Spinal cord (tissue), 10 donors: ENCODE results near the gene SSX2IP. TPM values are rescaled to one million over a fixed set of nuclear protein-coding genes. Genes with fewer than 3 reads are reported as not detected.

Experiments
- DNase-seq, 6 donors: peaks; one replicate each; pipeline versions ENCODE4 v3.0.0 to v3.0.0-alpha.2; 2013 to 2015; ENCODE audit warnings: low spot score in 6 of 6, low read depth in 4 of 6
- H3K27ac ChIP-seq: one replicate; pipeline ENCODE4 v1.5.1; 2013; ENCODE audit warnings: low read depth, low read length, control low read depth
- H3K27me3 ChIP-seq: one replicate; pipeline ENCODE4 v1.6.1; 2013; ENCODE audit warnings: low read length; ENCODE audit not compliant: control insufficient read depth, insufficient read depth
- H3K36me3 ChIP-seq: one replicate; pipeline ENCODE4 v1.6.1; 2013; ENCODE audit warnings: low read length; ENCODE audit not compliant: control insufficient read depth, insufficient read depth
- H3K4me1 ChIP-seq: one replicate; pipeline ENCODE4 v1.6.1; 2013; ENCODE audit warnings: low read length; ENCODE audit not compliant: control insufficient read depth, insufficient read depth
- H3K4me3 ChIP-seq: one replicate; pipeline ENCODE4 v1.5.1; 2013; ENCODE audit warnings: low read depth, low read length, control low read depth
- H3K9me3 ChIP-seq: one replicate; pipeline ENCODE4 v1.6.1; 2013; ENCODE audit warnings: low read length; ENCODE audit not compliant: control insufficient read depth, insufficient read depth
- WGBS: methylation state at CpG from one replicate; pipeline ENCODE4 v1.1.5; 2013; ENCODE audit warnings: missing lambda C conversion rate; ENCODE audit not compliant: insufficient coverage; 5-methylcytosine and 5-hydroxymethylcytosine counted together
- polyA plus RNA-seq, 2 donors: library from polyadenylated mRNA; unstranded; fragments of 120-200 nt; gene quantifications; one replicate each; pipeline ENCODE4 v1.2.1, GENCODE V29; 2013; ENCODE audit not compliant: insufficient read length in 2 of 2
- total RNA-seq, 2 donors: library from RNA; depleted of rRNA in 1 of 2; stranded (reverse); fragments of 120-200 nt in 1 of 2; fragments of >200 nt in 1 of 2; gene quantifications; one replicate each; pipeline versions ENCODE4 v1.2.3 to v1.2.4, GENCODE V29; 2013 to 2014
- donor health status: healthy.

SSX2IP gene
- total and polyA plus RNA-seq, 4 donors, result 14.9 to 29.7 (median 21.5) TPM

- no peak overlapping the region for H3K27ac ChIP-seq
- H3K27me3 ChIP-seq, result no peaks in the 10 kb centered on the region
- no peak overlapping the region for H3K4me3 ChIP-seq
- no CpG with 5 or more reads among the region's 1 CpG for WGBS
- DNase-seq, result no peak
- H3K36me3 ChIP-seq, result no peaks in the 10 kb centered on the region
- no peaks in the 10 kb centered on the region for H3K9me3 ChIP-seq
- peaks cover 5% of the 10 kb centered on the region for H3K4me1 ChIP-seq
Measured at GRCh38 chr1:84686223-84686622, 4.0 kb downstream of the SSX2IP start.

GRCh38 chr1:84683508-84683907, 6.8 kb downstream of the SSX2IP start:
- H3K27ac ChIP-seq, result no peak overlapping the region
- no peaks in the 10 kb centered on the region for H3K36me3 ChIP-seq
- no peak for DNase-seq
- H3K9me3 ChIP-seq, result no peaks in the 10 kb centered on the region
- H3K4me3 ChIP-seq, result no peak overlapping the region
- H3K27me3 ChIP-seq, result no peaks in the 10 kb centered on the region
- 17% methylated on average over 1 of the region's 2 CpGs for WGBS
- H3K4me1 ChIP-seq, result no peaks in the 10 kb centered on the region

DNA sequence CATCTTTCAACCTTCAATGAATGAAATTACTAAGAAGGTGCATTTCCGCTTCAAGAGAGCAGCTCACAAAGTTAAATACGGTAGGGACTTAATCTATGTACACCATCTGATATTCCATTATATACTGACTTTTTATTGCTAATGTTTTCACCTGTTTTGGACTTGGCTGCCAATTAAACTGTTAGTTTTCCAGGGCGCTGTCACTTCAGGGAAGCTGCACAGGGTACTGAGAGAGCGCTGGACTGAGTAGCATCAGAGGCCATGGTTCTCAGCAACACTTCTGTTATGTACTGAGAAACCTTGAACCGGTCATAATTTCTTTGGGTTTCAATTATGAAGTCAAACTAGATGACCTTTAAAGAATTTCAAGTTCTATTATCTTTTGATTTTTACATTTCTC, 8.2 kb downstream of the SSX2IP start:
- 94% methylated on average over 2 of the region's 5 CpGs for WGBS
- H3K27ac ChIP-seq, result no peak overlapping the region
- no peak for DNase-seq

GRCh38 chr1:84677415-84678099, 12.7 kb downstream of the SSX2IP start:
- H3K4me3 ChIP-seq, result no peak overlapping the region
- H3K9me3 ChIP-seq, result no peaks in the 10 kb centered on the region
- H3K4me1 ChIP-seq, result no peaks in the 10 kb centered on the region
- no peak for DNase-seq
- no peaks in the 10 kb centered on the region for H3K27me3 ChIP-seq
- no peaks in the 10 kb centered on the region for H3K36me3 ChIP-seq
- WGBS, result 90% methylated on average over 3 of the region's 7 CpGs
- H3K27ac ChIP-seq, result no peak overlapping the region

More for the DNA sequence above, 8.2 kb downstream of the SSX2IP start:
- no peaks in the 10 kb centered on the region for H3K4me1 ChIP-seq
- no peaks in the 10 kb centered on the region for H3K27me3 ChIP-seq
- no peaks in the 10 kb centered on the region for H3K9me3 ChIP-seq
- H3K36me3 ChIP-seq, result no peaks in the 10 kb centered on the region
- H3K4me3 ChIP-seq, result no peak overlapping the region

- Histone ChIP-seq H3K36me3 (no peaks in the 10 kb centered on the region), H3K27me3 (no peaks in the 10 kb centered on the region), H3K27ac (no peak overlapping the region), H3K4me1 (no peaks in the 10 kb centered on the region), H3K4me3 (no peak overlapping the region), H3K9me3 (no peaks in the 10 kb centered on the region)
- no peak for DNase-seq
- 91% methylated on average over 3 of the region's 4 CpGs for WGBS
Measured at GRCh38 chr1:84675631-84676030, 14.6 kb downstream of the SSX2IP start.

- no peak overlapping the region for H3K27ac ChIP-seq
- no peak for DNase-seq
- H3K4me3 ChIP-seq, result no peak overlapping the region
- H3K27me3 ChIP-seq, result no peaks in the 10 kb centered on the region
- no peaks in the 10 kb centered on the region for H3K4me1 ChIP-seq
- H3K36me3 ChIP-seq, result no peaks in the 10 kb centered on the region
- no CpG with 5 or more reads among the region's 1 CpG for WGBS
- no peaks in the 10 kb centered on the region for H3K9me3 ChIP-seq
Measured at GRCh38 chr1:84675106-84675505, 15.2 kb downstream of the SSX2IP start.

DNA sequence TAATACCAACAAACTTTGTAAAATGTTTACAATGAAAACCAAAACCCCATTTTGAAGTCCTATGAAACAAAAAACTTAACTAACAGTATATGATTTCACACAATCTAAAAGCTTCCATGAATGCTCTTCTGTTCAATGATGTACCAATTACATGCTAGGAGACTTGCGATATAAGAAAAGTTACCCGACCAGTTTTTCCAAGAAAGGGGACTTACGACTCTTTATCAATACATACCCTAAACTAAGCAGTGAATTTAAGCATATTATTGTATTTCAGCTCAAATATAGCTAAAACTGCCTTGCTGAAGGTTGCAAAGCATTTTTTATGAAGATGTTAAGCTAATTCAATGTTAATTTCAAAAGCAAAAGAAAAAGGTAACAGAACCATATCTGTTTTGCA, 15.6 kb downstream of the SSX2IP start:
- H3K36me3 ChIP-seq, result no peaks in the 10 kb centered on the region
- no peak overlapping the region for H3K4me3 ChIP-seq
- DNase-seq, result no peak
- no peaks in the 10 kb centered on the region for H3K27me3 ChIP-seq
- no peak overlapping the region for H3K27ac ChIP-seq
- no CpG with 5 or more reads among the region's 3 CpGs for WGBS
- H3K4me1 ChIP-seq, result no peaks in the 10 kb centered on the region
- no peaks in the 10 kb centered on the region for H3K9me3 ChIP-seq

- Histone ChIP-seq H3K27me3 (no peaks in the 10 kb centered on the region), H3K36me3 (no peaks in the 10 kb centered on the region), H3K4me3 (no peak overlapping the region), H3K27ac (no peak overlapping the region), H3K9me3 (no peaks in the 10 kb centered on the region), H3K4me1 (no peaks in the 10 kb centered on the region)
- DNase-seq, result no peak
- WGBS, result no CpG with 5 or more reads among the region's 2 CpGs
Measured at GRCh38 chr1:84674021-84674420, 16.2 kb downstream of the SSX2IP start.

GRCh38 chr1:84672080-84672854, 18.0 kb downstream of the SSX2IP start:
- no peak for DNase-seq
- H3K27ac ChIP-seq, result no peak overlapping the region
- H3K36me3 ChIP-seq, result no peaks in the 10 kb centered on the region
- no peak overlapping the region for H3K4me3 ChIP-seq
- H3K4me1 ChIP-seq, result no peaks in the 10 kb centered on the region
- no peaks in the 10 kb centered on the region for H3K27me3 ChIP-seq
- 74% methylated on average over 2 of the region's 3 CpGs for WGBS
- no peaks in the 10 kb centered on the region for H3K9me3 ChIP-seq

- Histone ChIP-seq H3K27me3 (no peaks in the 10 kb centered on the region), H3K36me3 (no peaks in the 10 kb centered on the region), H3K4me1 (no peaks in the 10 kb centered on the region), H3K9me3 (no peaks in the 10 kb centered on the region), H3K27ac (no peak overlapping the region), H3K4me3 (no peak overlapping the region)
- no CpG with 5 or more reads among the region's 2 CpGs for WGBS
- DNase-seq, result no peak
Measured at GRCh38 chr1:84669831-84670230, 20.4 kb downstream of the SSX2IP start.
